CD4-positive, CD25-positive, alpha-beta regulatory T cell (primary cell): ENCODE measurements around the gene SDF4. TPM values are rescaled to one million over a fixed set of nuclear protein-coding genes. Genes with fewer than 3 reads are reported as not detected.

ENCODE experiments used
- ATAC-seq, 2 donors: fragments of 150-1000 bp; cut with Tn5 transposase; one replicate each; pipeline ENCODE4 v1.10.0; 2021; ENCODE audit warnings: low read depth in 2 of 2, moderate number of reproducible peaks in 2 of 2, moderate library complexity in 1 of 2
- DNase-seq, 3 donors: peaks; one replicate each; pipeline versions ENCODE4 v3.0.0 to v3.0.0-alpha.2; 2012 to 2022; ENCODE audit warnings: mixed read lengths in 1 of 3
- H3K27ac ChIP-seq: one replicate; pipeline ENCODE4 v1.7.0; 2013; ENCODE audit warnings: mild to moderate bottlenecking, low read length; ENCODE audit not compliant: insufficient read depth, poor library complexity, severe bottlenecking
- H3K27me3 ChIP-seq: one replicate; pipeline ENCODE4 v1.7.0; 2013; ENCODE audit warnings: low read length; ENCODE audit not compliant: control insufficient read depth, insufficient read depth
- H3K36me3 ChIP-seq: one replicate; pipeline ENCODE4 v1.7.0; 2013; ENCODE audit warnings: mild to moderate bottlenecking, low read length, moderate library complexity; ENCODE audit not compliant: control insufficient read depth, insufficient read depth
- H3K4me1 ChIP-seq: 2 replicates; pipeline ENCODE4 v1.7.0; 2013; ENCODE audit warnings: mild to moderate bottlenecking, low read length; ENCODE audit not compliant: insufficient read depth, control insufficient read depth, poor library complexity, severe bottlenecking
- H3K4me3 ChIP-seq: one replicate; pipeline ENCODE4 v1.7.0; 2013; ENCODE audit warnings: low read depth, mild to moderate bottlenecking, low read length, moderate library complexity
- H3K9me3 ChIP-seq, 2 experiments: 1 replicate in 1 of 2; 2 replicates in 1 of 2; pipeline ENCODE4 v1.7.0; 2013; ENCODE audit warnings: low read length in 2 of 2, mild to moderate bottlenecking in 1 of 2, moderate library complexity in 1 of 2; ENCODE audit not compliant: control insufficient read depth in 2 of 2
- H3K27ac Mint-ChIP-seq, 3 donors: one replicate each; pipeline ENCODE4 v1.8.0; 2020 to 2022; ENCODE audit warnings: mild to moderate bottlenecking in 3 of 3, mixed read lengths in 3 of 3, moderate library complexity in 2 of 3
- H3K27me3 Mint-ChIP-seq: one replicate; pipeline ENCODE4 v1.8.0; 2022; ENCODE audit warnings: mild to moderate bottlenecking, mixed read lengths
- H3K36me3 Mint-ChIP-seq: one replicate; pipeline ENCODE4 v1.8.0; 2020; ENCODE audit warnings: mixed read lengths
- H3K4me1 Mint-ChIP-seq, 4 donors: one replicate each; pipeline ENCODE4 v1.8.0; 2020 to 2022; ENCODE audit warnings: mixed read lengths in 4 of 4, mild to moderate bottlenecking in 1 of 4
- H3K4me3 Mint-ChIP-seq, 4 donors: one replicate each; pipeline ENCODE4 v1.8.0; 2020 to 2022; ENCODE audit warnings: mild to moderate bottlenecking in 4 of 4, mixed read lengths in 4 of 4, moderate library complexity in 3 of 4
- H3K9me3 Mint-ChIP-seq, 7 donors: one replicate each; pipeline ENCODE4 v1.8.0; 2020 to 2022; ENCODE audit warnings: mixed read lengths in 7 of 7, mild to moderate bottlenecking in 3 of 7, moderate library complexity in 2 of 7
- polyA plus RNA-seq, 4 donors: library from polyadenylated mRNA; unstranded; fragments of 300-500 nt; fragmentation: Illumina TruSeq; gene quantifications; one replicate each; pipeline ENCODE4 v1.2.3, GENCODE V29; 2021
- total RNA-seq: library from RNA; stranded (reverse); gene quantifications from one replicate; pipeline ENCODE4 v1.2.3, GENCODE V29; 2022

The SDF4 gene
- total and polyA plus RNA-seq, 5 donors from 2014 or later = 70.3 to 165 (median 103) TPM

DNA sequence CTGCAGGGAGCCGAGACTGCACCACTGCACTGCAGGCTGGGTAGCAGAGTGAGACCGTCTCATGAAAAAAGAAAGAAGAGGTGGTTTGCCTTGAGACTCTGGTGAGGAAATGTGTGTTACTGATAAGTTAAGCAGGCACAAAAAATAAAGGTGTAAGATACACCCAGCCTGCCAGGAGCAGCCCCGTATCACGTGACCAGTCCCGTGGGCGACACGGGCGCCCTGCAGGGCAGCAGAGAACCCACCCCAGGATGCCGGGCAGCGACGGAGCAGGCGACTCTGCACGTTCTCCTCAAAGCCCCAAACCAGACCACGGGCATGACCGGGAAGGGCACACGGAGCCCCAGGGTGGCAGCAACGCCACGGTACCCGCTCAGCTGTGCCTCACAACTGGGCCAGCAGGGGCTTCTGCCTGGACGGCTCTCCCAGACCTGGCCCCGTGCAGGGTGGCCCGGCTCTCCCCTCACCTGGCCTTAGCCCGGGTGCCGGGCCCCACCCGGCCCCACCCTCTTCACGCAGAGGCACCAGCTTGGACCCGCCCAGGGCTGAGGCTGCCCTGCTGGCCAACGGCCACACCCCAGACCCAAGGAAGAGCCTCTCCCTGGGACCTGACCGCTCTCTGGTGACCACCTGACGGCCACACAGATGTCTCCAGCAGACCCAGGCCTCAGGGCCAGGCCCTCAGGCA, 9.8 kb downstream of the SDF4 start:
- Mint-ChIP-seq H3K4me3 (no peak overlapping the region), H3K27ac (no peak overlapping the region), H3K4me1 (peaks cover 0 to 30% (median 12%) of the 10 kb centered on the region in 4 donors), H3K27me3 (no peaks in the 10 kb centered on the region), H3K36me3 (peaks cover 20% of the 10 kb centered on the region), H3K9me3 (peaks cover 0 to 2% (median 0%) of the 10 kb centered on the region in 7 donors)
- no peaks in the 10 kb centered on the region for H3K9me3 ChIP-seq
- H3K27me3 ChIP-seq = no peaks in the 10 kb centered on the region
- no peak overlapping the region for H3K4me3 ChIP-seq
- peaks cover 22% of the 10 kb centered on the region for H3K4me1 ChIP-seq
- no peak for ATAC-seq
- peaks cover 39% of the 10 kb centered on the region for H3K36me3 ChIP-seq
- no peak for DNase-seq
- H3K27ac ChIP-seq = no peak overlapping the region

- DNase-seq = no peak
- peak overlapping the region in 1 of 4 donors; percentile 64 for H3K4me3 Mint-ChIP-seq
- H3K27me3 ChIP-seq = no peaks in the 10 kb centered on the region
- H3K9me3 Mint-ChIP-seq = peaks cover 0 to 2% (median 0%) of the 10 kb centered on the region in 7 donors
- peak overlapping the region in 1 of 3 donors; percentile 47 for H3K27ac Mint-ChIP-seq
- H3K4me1 Mint-ChIP-seq = peaks cover 5 to 34% (median 16%) of the 10 kb centered on the region in 4 donors
- H3K4me1 ChIP-seq = peaks cover 40% of the 10 kb centered on the region
- peaks cover 22% of the 10 kb centered on the region for H3K36me3 ChIP-seq
- no peak overlapping the region for H3K4me3 ChIP-seq
- peak overlapping the region; percentile 84 for H3K27ac ChIP-seq
- H3K27me3 Mint-ChIP-seq = peaks cover 6% of the 10 kb centered on the region
- H3K9me3 ChIP-seq = no peaks in the 10 kb centered on the region
- peaks cover 19% of the 10 kb centered on the region for H3K36me3 Mint-ChIP-seq
- no peak for ATAC-seq
Observed at GRCh38 chr1:1220197-1220596, 11.6 kb downstream of the SDF4 start.

- Histone ChIP-seq H3K27ac (peak overlapping the region; percentile 84), H3K4me1 (peaks cover 49% of the 10 kb centered on the region), H3K36me3 (peaks cover 21% of the 10 kb centered on the region), H3K9me3 (no peaks in the 10 kb centered on the region), H3K27me3 (no peaks in the 10 kb centered on the region), H3K4me3 (no peak overlapping the region)
- peaks cover 5 to 40% (median 19%) of the 10 kb centered on the region in 4 donors for H3K4me1 Mint-ChIP-seq
- peak overlapping the region; percentile 7 to 56 (median 43) for H3K4me3 Mint-ChIP-seq
- peaks cover 0 to 2% (median 0%) of the 10 kb centered on the region in 7 donors for H3K9me3 Mint-ChIP-seq
- DNase-seq = peak; percentile 53 to 68 (median 58)
- peak in 1 of 2 donors; percentile 11 for ATAC-seq
- peaks cover 6% of the 10 kb centered on the region for H3K27me3 Mint-ChIP-seq
- peak overlapping the region in 2 of 3 donors; percentile 86 to 88 for H3K27ac Mint-ChIP-seq
- peaks cover 19% of the 10 kb centered on the region for H3K36me3 Mint-ChIP-seq
Observed at GRCh38 chr1:1219341-1219740, 12.5 kb downstream of the SDF4 start.

GRCh38 chr1:1218524-1219200, 13.1 kb downstream of the SDF4 start:
- Histone ChIP-seq H3K9me3 (no peaks in the 10 kb centered on the region), H3K27ac (peak overlapping the region; percentile 84), H3K27me3 (no peaks in the 10 kb centered on the region), H3K4me1 (peaks cover 55% of the 10 kb centered on the region), H3K4me3 (no peak overlapping the region), H3K36me3 (peaks cover 21% of the 10 kb centered on the region)
- peak overlapping the region; percentile 67 to 88 (median 86) for H3K27ac Mint-ChIP-seq
- H3K4me1 Mint-ChIP-seq = peaks cover 5 to 42% (median 20%) of the 10 kb centered on the region in 4 donors
- H3K4me3 Mint-ChIP-seq = peak overlapping the region in 2 of 4 donors; percentile 39 to 47
- H3K9me3 Mint-ChIP-seq = peaks cover 0 to 2% (median 0%) of the 10 kb centered on the region in 7 donors
- ATAC-seq (no peak), DNase-seq (no peak)
- H3K36me3 Mint-ChIP-seq = peaks cover 19% of the 10 kb centered on the region
- H3K27me3 Mint-ChIP-seq = peaks cover 6% of the 10 kb centered on the region

- H3K4me1 ChIP-seq = peaks cover 63% of the 10 kb centered on the region
- H3K4me3 Mint-ChIP-seq = peak overlapping the region in 2 of 4 donors; percentile 15 to 21
- H3K27me3 Mint-ChIP-seq = peaks cover 6% of the 10 kb centered on the region
- H3K9me3 Mint-ChIP-seq = peaks cover 0 to 2% (median 0%) of the 10 kb centered on the region in 7 donors
- peaks cover 15% of the 10 kb centered on the region for H3K36me3 ChIP-seq
- H3K4me3 ChIP-seq = no peak overlapping the region
- H3K27ac ChIP-seq = peak overlapping the region; percentile 84
- H3K9me3 ChIP-seq = no peaks in the 10 kb centered on the region
- no peak for DNase-seq
- no peaks in the 10 kb centered on the region for H3K27me3 ChIP-seq
- ATAC-seq = no peak
- H3K4me1 Mint-ChIP-seq = peaks cover 5 to 44% (median 19%) of the 10 kb centered on the region in 4 donors
- peaks cover 16% of the 10 kb centered on the region for H3K36me3 Mint-ChIP-seq
- peak overlapping the region in 2 of 3 donors; percentile 38 to 67 for H3K27ac Mint-ChIP-seq
Observed at GRCh38 chr1:1217621-1218523, 13.9 kb downstream of the SDF4 start.

- Histone ChIP-seq H3K27ac (peak overlapping the region; percentile 84), H3K9me3 (no peaks in the 10 kb centered on the region), H3K4me3 (no peak overlapping the region), H3K4me1 (peaks cover 71% of the 10 kb centered on the region), H3K36me3 (peaks cover 9% of the 10 kb centered on the region), H3K27me3 (no peaks in the 10 kb centered on the region)
- Mint-ChIP-seq H3K36me3 (peaks cover 13% of the 10 kb centered on the region), H3K27ac (peak overlapping the region; percentile 98 to 99 (median 98)), H3K9me3 (peaks cover 0 to 2% (median 0%) of the 10 kb centered on the region in 7 donors), H3K4me1 (peaks cover 3 to 44% (median 18%) of the 10 kb centered on the region in 4 donors), H3K4me3 (peak overlapping the region; percentile 80 to 98 (median 87)), H3K27me3 (peaks cover 6% of the 10 kb centered on the region)
- ATAC-seq (peak; percentile 22 to 42), DNase-seq (peak; percentile 49 to 59 (median 57))
Observed at GRCh38 chr1:1216770-1217620, 14.8 kb downstream of the SDF4 start.
